Brain pericyte (primary cell): ENCODE results near the gene EFL1.
A peak's percentile ranks its signal among the peaks of the same experiment; 100 is the strongest.
"Not testable (repeated sequence)": the region's sequence is repeated elsewhere in the genome, so short reads cannot be mapped to it uniquely, and the experiment has no call there.

Experiments used
- DNase-seq: peaks from one replicate; pipeline ENCODE4 v3.0.0-alpha.2; 2012; ENCODE audit warnings: low read depth, low spot score

Gene EFL1

DNA sequence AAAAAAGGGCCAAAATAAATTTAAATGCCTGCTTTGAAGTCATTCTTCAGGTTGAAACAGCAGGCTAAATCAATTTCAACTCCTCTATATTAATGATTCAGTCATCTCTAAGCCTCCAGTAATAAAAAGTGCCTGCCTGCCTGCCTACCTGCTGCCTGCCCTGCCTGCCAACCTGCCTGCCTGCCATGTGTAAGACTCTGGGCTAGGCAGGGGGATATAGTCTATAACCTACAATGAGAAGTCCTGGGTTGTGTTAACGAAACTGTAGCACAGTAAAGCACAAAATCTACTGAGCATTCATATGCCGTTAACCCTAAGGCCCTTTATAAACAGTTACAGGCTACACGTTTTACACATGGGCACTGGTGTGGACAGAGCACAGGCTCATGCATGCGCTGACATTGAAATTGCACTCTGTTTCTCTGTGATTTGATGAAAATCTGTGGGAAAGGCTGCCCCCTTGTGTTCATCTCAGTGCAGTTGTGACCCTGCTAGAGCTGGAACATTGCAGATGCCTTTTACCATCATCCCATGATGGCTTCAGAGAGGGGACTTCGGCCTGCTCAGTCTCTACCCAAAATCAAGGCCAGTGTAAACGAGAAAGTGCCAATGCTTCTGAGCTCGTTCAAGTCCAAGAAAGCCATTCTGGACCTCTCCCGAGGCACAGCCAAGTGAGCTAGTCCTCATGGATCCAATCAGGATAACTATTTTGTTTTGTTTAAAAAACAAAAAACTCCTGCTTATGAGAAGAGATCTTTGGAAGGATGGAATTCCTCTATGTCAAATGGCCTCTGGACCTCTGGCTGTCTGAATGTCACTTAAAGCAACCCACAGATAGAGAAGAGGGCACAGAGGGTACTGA is 64.6 kb downstream of the EFL1 start:
- DNase-seq: peak; percentile 44

DNA sequence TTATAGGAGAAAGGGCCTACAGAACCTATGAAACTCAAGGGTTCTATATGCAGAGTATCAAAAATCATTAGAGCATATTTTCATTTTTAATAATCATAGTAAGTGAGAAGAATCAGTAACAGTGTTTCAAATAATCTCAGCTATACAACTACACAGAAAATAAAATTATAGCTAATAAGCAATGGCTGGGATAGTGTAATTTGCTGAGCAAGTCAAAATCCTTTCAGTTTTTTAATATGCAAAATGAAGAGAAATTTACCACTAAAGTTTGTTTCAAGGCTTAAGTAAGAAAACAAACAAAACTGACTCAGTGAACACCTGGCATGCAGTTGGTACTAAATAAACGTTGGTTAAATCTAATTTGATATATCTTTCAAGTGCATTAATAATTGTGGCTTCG is 66.2 kb downstream of the EFL1 start:
- DNase-seq: no peak

DNA sequence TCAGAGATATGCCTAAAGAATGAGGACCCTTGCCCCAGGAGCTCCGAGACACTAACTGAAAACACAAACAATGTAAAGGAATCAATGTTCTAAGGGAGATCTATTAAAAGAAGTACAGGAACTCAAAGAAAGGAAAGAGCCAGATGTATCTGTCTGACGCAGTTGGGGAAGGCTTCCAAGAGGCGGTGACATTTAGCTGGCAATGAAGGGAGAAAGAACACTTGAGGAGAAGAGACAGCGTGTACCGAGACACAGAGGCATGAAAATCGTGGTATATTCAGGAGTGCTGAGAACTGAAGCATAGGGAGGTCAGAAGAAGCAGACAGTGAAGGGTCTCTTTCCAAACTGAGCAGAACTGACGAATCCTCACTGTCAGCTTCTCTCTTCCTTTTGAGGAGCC is 66.7 kb downstream of the EFL1 start:
- not testable (repeated sequence) for DNase-seq

DNA sequence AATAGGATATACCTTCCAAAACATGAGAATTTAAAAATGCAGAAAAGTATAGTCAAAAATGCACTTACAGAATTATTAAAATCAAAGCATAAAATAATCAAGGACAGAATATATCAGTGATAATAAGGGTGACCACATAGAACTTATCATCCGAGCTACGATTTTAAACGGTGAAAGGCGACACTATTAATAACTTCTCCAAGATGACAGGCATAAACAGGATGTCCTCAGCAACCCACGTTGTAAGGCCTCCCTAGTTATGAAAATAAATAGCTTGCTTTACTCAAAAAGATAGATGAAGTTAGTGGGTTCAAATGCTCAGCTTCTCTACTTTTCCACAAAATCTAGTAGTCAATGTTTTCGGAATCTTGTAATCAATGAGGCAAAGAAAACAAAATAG is 68.0 kb downstream of the EFL1 start:
- DNase-seq: not testable (repeated sequence)

DNA sequence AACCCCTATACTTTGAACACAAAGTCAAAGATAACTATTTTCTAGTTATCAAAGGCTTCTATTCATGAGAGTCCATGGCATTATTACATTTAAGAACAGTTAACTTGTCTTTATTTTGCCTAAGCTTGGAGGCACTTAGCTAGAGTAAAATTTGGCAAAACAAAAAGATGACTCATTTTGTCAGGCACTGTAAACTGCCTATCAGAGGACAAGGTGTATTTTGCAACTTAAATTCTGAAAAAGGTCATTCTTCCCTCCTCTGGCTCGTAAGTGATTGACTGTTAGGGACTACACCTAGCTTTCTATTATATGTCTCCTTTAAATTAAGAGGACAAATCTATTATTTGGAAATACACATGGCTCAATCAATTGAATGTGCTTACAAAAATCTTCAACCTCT is 69.1 kb downstream of the EFL1 start:
- not testable (repeated sequence) for DNase-seq

DNA sequence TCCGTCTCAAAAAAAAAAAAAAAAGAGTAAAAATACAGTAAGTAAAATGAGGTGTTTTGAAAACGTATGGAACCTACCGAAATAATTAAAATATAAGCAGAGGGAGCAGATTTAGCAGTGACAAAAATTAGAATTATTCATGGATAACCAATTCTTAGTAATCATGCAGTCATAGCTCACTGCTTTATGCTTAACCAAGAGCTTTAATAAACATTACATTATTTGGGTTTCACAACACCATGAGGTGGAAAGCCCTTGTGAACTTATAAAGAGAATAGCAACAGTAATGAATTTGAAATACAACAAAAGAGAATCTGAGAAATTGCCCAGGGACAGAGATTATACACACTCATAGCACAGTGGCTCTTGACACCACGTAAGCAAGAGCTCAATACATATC is 70.1 kb downstream of the EFL1 start:
- not testable (repeated sequence) for DNase-seq

DNA sequence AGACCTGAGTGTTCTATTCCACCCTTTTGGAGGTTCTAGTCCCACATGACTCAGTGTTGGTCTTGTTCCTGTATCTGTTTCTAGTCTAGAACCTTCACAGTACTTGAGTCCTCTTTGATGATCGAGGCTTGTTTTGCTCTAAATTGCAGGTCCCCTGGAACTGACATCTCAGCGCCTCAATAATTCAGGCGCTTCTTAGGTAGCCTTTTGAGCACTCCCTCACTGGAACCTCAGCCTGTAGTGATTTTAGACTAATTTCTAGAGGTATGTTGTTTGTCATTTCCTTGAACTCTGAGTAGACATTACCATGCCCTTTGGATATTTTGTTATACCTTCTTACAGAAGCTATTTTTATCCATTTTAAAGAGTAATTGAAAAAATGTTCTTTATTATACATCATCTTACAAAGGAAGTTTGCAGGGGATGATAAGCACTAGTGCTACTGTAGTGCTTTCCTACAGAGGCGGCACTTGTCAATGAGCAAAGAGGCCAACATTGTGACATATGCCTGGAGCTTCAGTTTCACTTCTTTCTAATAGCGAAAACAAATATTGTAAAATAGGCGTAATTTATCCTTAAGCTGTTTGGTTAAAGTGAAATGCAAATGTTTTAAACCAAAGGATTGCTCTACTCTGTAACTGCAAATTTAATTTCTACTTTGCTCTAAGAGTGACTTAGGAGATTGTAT is 75.7 kb downstream of the EFL1 start:
- no peak for DNase-seq

DNA sequence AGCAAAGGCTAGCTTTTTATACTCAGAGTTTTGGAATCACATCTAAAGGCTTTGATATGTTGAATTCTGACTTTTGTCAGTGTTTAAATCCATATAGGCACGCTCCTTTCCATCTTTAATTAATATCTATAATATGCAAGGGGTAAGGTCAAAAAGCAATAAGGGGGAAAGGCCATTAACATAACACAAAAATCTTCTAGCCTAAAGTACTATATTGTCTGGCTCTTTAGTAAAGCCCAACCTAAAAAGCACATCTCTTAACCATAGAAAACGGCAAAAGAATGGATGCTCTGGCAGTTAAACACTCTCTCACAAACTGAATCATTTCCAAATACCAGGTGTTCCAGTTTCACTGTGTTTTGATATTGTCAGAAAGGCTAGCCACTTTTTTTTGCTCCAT is 76.4 kb downstream of the EFL1 start:
- no peak for DNase-seq

DNA sequence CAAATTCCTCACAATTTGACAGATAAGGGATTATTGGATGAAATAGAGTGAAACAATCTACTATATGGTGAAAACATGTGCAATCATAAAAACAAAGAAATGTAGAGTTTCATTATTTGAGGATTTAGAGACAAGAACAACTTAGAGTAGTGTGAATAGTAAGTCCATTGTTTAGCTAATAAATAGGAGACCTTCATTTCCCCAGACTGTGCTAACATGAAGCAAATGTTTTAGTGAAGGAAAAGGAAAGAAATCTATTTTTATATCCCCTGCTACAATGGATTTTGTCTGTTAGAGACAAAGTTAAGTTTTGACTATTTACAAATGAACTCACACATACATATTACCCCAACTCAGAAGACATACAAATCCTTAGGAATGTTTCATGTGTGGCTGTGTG is 77.8 kb downstream of the EFL1 start:
- DNase-seq: no peak

DNA sequence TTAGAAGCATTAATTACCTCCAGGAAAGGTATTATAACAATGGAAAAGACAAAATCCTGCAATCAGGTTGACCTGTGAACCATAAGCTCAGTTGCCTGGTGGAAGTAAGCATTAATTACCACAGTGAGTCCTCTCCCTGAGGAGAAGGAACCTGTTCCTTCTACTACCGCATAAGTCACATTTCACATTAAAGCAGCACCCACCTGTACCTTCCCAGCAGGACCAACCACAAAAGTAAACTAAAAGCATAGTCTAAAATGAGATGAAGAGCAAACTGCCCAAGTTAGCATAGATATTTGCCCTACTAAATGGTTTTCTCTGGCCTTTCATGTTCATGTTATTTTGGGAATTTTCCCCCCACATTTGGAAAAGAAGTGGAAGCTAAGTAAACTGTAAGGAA is 78.2 kb downstream of the EFL1 start:
- no peak for DNase-seq

DNA sequence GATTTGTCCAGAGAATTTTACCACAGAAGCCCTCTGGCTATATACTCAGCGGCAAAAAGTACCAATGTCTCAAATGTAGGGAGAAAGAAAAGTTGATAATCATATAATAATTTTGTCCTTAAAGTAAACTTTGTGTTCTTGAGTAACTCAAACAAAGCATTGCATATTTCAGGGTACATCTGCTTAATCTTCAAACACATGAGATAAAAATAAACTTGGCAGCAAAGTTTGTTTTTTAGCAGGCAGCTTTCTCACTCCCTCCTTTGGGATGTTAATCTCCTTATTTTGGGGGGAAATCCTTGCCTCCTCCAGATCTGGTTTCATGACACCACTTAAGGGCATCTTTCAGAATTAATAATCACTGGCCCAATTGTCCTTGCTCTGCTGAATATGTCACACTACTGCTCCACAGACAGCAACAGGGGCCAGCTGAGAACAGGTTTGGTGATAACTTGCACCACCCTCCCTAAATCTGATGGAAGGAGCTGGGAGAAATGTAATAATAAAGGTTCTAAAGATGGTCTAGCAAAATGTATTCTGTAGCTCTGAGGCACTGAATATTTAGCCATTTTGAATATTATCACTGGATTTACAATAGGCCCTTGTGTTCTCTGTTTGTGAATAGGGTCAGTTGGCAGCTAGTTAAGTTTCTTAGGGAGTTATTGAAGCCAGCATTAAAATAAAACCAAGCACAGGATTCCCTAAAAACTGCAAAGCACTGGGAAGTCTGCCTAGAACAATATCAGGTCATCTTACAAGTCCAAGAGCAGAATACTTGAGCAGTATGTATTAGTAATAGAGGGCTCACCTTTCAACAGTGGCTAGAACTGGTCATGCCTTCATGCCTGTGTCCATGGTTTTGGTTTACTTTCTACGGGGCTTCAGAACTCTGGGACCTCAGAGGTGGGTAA is 79.2 kb downstream of the EFL1 start:
- peak; percentile 66 for DNase-seq

DNA sequence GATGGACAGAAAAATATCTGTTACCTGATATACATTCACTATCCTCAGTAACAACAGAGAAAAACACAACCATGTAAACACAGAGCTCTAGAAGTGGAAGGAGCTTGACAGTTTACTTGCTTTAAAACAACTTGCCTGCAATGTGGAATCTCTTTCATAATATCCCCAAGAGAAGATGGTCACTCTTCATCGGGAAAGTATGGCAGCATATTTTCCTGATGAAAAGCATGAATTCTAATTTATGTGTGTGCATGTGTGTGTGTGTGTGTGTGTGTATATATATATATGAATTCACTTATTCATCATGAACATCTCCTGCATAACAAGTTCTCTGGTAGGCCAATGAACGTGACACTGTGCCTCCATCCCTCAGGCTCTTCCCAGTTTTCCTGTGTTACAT is 81.2 kb downstream of the EFL1 start:
- no peak for DNase-seq

DNA sequence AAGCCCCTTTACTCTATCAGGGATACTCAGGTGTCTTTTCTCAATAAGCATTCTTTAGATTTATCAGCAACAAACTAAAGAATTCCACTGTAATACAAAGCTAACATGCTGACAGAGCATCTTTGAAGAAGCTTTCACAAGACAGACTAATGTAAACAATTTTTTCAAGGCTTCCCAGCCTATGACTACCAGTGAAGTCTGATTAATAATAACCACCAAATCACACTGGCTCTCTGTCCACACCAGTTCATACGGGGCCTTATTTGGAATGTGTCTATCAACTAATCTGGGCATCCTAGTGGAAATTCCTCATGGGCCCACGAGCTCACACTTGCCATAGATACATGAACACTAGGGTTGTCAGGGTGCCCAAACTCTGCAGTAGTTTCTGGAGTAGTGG is 84.5 kb downstream of the EFL1 start:
- DNase-seq: peak; percentile 50

DNA sequence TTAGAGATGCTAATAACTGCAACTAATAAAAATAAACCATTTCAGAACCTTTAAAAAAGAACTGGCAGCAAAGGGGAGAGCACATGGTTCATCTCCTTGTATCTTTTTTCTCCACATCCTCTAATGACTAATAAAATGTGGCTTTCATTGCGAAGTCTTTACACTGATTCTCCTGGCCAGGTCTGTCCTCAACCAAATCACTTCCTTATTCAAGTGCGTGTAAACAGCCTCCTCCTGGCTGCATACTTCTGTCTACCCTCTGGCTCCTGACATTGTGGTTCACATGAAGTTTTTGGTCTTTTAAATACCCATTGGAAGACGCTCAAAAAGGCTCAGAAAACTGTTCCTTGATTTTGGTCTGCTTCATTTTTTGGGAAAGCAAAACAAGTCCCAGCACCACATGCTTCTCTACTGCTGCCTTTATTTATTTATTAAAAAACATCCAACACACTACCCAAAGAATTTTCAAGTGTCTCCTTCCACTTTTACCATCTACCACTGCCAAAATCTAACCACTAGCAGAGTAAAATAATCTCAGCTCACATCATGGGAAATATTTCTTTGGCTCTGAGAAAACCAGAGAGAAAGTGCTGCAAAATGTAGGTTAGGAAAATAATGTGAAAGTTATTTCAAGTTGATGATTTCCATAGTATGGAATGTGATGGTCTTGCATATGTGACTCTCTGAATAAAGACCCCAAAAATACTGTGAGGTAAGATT is 85.1 kb downstream of the EFL1 start:
- DNase-seq: no peak

DNA sequence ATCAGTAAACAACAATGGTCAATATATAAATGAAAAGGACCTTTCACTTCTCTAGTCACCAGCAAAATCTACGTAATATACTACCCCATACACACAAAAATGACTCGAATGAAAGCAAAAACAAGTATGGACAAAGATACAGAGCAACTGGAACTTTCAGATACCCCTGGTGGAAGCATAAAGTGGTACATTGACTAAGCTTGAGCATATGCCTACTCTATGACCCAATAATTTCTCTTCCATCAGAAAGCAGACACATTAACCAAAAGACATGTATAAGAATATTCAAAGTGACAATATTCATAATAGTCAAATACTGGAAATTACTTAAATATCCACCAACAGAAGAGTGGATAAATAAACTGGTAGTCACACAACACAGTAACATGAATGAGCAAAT is 86.0 kb downstream of the EFL1 start:
- no peak for DNase-seq

DNA sequence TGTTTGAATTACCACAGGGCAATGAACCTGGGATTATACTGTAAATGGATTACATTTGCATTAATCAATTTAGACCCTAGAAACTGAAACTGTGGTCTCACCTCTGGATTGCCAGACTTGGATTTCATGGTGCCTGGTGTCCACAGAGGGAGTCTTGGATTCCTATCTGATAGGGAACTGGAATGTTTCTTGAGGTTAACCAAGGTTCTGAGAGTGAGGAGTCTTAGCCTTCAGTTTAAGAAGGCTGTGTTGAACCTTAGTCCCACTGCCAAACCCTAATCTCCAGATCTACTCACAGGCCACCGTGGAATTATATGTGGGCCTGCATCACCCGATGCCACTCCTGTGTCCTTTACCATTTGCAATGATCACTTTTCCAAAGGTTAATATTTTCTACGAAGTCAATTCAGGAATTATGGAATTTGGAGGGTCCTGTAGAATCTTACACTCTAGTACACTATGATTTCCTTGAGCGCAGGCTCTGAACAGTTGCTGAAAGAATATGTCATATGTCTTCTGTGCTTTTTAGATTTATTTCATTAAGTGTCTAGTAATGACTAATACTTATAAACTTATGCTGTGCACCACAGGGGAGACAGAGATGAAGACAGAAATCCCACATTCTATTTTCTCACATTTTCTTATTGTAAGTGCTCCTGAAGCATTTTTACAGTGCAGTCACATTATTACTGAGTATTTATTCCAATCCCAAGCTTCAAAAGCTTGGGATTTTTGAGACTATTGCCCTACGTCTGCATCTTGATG is 87.9 kb downstream of the EFL1 start:
- no peak for DNase-seq

DNA sequence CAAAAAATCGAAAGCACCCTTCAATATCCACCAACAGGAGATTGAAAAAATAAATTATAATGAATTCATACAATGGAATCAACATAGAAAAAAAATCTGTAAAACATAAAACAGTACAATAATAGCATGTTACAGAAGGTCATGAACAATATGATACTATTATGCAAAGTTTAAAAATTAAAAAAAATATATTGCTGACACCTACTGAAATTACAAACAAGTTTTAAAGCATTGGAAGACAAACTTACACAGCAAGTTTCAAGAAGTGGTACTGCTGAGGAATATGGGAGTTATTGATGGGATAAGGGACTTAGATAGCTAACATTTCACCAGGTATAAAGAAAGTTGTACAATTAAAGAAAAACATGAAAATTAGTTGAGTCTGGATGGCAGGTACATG is 89.4 kb downstream of the EFL1 start:
- no peak for DNase-seq

DNA sequence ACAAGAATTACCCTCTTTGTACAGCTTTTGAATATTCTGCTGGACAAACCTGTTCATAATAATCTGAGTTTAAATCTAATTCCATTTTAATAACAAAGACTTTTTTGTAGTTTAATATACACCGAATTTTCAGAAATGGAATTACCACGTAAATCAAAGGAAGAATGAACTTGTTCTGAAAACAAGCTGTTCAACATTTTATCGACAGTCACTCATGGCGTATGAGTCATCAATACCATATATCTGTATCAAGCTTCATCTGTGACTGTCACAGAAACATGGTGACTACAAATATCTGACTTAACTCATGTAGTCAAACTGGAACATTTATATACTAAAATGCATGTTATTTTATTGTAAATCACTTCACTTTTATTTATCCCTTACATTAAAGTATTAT is 90.0 kb downstream of the EFL1 start:
- no peak for DNase-seq

DNA sequence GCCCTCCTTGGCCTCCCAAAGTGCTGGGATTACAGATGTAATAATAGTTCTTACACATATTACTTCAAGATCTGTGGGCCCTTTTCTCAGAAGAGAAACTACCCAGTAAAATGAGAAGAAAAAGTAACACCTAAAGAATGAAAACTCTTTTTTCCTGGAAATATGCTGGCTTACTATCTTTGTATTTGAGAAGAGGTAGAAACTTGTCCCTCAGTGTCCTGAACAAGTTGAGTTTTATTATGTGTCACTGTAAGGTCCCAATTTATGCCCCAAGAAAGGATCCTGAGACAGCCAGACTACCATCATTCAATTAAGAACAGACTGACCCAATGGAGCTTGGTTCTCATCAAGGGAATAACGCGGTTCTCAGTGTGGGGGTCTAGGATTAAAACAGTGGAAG is 93.8 kb downstream of the EFL1 start:
- no peak for DNase-seq

DNA sequence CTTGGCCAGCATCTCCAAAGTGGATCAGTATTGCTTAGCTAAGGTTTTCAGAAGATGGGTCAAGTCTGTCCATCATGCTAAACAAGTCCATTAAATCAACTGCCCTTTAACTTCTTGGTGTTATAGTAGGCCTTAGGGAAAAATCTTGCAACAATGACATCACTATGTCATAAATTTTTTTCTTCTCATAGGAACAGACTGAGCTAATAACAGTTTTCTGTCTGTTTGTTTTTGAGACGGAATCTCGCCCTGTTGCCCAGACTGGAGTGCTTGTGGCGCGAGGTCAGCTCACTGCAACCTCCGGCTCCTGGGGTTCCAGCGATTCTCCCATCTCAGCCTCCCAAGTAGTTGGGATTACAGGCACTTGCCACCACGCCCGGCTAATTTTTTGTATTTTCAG is 94.2 kb downstream of the EFL1 start:
- no peak for DNase-seq

DNA sequence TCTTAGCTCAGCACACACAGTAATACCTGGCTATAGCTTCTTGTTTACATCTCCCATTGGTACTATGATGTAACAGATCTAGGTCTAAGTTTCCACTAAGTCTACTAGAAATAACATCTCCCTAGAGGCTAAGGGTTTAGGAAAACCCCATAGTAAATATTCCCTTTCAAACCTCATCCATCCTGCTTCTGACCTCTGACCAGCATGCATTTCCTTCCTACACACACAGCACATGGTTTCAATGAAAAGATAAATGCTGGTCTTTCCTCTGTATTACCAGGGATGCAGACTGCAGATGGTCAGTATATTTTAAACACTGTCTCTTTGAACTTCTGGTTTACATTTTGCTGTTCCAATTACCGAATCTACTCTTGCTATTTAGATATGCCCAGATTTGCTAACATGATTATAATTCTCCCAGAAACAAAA is 96.6 kb downstream of the EFL1 start:
- DNase-seq: no peak
